Stimulated activated CD4-positive, alpha-beta T cell treated with anti-CD3 and anti-CD28 coated beads, Interleukin-12 subunit alpha, Interleukin-12 subunit beta, amount 100 ng/mL, for 48 hours (primary cell): ENCODE measurements around the gene PTPN14.
A peak's percentile ranks its signal among the peaks of the same experiment; 100 is the strongest.

Experiments
- DNase-seq, 3 donors: peaks; one replicate each; pipeline ENCODE4 v3.0.0-alpha.2; 2020; ENCODE audit warnings: low read depth in 2 of 3, low spot score in 1 of 3

Gene PTPN14

GRCh38 chr1:214435867-214436266 lies 115.5 kb downstream of the PTPN14 start:
- DNase-seq: no peak

GRCh38 chr1:214432245-214432644 lies 119.2 kb downstream of the PTPN14 start:
- no peak for DNase-seq

- DNase-seq: no peak
These were observed 121.2 kb downstream of the PTPN14 start for GRCh38 chr1:214429951-214430770.

DNA sequence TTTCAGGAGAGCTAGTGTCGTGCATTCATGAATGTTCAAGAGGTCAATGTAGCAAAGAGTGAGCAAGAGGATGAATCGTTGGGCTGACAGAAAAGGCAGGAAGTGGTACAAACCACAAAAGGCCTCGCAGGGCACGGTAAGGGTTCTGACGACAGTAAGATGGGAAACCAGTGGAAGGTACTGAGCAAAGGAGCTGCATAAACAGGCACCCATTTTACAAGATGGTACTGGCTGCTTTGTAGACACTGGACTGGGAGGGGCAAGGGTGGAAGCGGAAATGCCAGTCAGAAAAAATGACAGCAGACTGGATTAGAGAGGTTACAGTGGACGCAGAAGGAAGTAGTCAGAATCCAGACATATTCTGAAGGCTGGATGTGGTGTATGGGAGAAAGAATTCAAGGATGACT lies 123.5 kb downstream of the PTPN14 start:
- peak; percentile 41 to 69 (median 57) for DNase-seq

DNA sequence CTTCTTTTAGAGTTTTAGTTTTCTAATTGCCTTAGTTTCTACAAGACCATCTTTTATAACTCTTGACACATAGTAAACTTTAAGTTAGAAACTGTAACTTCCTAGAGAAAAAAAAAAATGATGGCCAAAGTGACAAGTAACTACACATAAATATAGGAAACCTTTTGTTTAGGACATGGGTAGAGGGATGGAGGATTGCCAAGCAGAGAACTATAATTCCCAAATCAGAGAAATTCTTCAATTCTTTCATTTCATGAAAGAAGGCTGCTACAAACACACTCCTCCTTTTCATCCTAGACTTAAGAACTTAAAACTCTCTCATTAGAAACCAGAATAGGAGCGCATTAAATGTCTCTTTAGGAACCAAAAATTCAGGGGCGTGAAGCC lies 125.0 kb downstream of the PTPN14 start:
- DNase-seq: no peak

- DNase-seq: no peak
These were observed 125.5 kb downstream of the PTPN14 start for GRCh38 chr1:214425716-214426425.

- no peak for DNase-seq
These were observed 126.3 kb downstream of the PTPN14 start for GRCh38 chr1:214425101-214425500.

GRCh38 chr1:214423045-214423444 lies 128.4 kb downstream of the PTPN14 start:
- DNase-seq: no peak

DNA sequence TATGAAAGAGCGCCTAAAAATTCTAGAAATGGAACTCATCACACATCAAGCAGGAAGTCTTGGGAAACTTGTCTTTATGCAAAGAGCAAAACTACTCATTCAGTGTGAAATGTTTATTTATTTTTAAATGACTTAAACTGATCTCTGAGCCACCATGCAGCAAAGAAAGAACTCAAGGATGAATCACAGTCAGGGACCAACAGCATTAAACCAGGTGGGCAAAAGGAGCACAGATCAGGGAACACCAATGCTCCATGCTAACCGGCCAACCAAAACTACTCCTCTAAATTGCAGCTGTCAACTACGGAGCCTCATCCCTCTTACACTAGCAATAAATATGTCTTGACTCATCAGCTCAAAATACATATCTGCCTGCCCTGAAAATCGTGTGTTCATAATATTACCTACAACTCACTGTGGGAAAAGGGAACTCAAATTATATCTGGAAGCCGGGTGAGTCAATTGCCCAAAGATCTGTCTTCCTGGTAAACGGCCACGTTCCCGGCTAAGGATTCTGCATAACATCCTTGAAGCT lies 129.2 kb downstream of the PTPN14 start:
- DNase-seq: no peak

DNA sequence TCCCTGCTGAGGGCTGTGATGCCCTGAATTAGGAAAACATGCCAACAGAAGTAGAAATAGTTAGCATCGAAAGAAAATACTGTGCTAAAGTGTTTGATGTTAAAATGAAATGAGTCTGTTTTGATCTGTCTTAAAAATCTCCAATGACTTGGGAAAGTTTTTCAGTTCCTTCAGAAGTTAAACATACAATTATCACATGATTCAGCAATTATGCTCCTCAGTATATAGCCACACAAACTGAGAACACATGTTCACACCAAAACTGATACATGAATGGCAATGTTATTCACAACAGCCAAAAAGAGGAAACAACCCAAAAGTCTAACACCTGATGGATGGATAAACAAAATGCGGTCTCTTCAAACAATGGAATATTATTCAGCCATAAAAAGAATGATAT lies 130.6 kb downstream of the PTPN14 start:
- DNase-seq: no peak

- no peak for DNase-seq
These were observed 131.1 kb downstream of the PTPN14 start for GRCh38 chr1:214420341-214420740.

DNA sequence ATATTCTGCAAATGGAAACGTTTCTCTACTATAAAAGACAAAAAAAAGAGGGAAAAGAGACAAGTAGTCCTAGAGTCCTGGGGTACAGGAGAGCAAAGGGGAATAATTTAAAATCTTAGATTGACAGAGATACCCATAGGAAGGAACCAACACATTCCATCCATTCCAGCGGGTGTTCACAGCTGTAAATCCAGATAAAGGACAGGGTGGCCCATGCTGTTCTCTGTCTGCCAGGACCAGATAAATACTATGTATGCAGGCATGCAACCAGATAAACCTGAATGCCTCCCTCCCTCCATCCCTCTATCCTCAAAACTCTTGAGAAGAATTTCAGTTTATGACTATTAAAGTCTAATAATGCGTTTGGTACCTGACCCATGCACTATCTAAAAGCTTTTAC lies 131.8 kb downstream of the PTPN14 start:
- no peak for DNase-seq

DNA sequence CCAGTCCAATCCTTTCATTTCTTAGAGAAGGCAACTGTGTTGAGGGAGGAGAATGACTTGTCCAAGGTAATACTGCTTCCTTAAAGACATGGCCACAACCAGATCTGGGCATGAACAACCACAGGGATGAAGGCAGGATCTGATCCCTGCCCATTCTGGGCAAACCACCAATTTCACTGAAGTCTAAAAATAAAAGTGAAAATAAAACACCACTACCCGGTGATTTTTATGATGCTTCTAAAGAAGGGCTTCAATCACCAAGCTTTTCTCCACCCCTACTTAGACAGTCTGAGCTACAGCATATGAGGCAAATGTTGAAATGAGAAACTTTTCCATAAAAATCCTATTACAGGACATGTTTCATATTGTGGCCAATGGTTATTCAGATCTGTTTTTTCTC lies 133.0 kb downstream of the PTPN14 start:
- DNase-seq: no peak

DNA sequence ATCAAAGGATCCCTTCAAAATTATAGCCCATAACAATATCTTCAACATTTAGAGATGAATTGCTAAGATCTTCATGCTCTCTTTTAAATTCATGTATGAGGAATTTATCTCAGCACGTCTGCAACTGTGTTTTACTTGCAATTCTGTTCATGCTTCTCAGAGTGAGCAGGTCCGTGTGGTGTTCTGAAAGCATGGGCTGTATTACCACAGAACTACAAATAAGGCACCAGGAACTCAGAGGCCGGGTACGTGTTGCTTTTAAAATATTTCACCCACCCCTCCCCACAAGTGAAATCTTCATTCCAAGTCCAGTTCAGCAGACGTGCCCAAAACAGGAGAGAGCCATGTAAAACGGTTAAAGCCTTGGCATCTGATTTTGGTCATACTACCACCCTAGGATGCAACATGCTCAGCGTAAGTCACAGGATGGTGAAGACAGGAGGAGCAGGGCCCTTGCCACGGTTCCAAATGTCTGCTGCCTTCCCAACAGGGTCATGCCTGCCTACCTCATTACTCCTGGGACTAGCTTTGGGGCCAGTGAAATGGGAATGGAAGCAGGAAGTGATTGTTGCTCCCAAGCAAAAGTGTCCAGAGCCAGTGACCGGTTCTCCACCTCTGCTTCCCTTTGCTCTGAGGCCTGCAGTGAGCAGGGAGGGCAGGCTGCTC lies 133.7 kb downstream of the PTPN14 start:
- no peak for DNase-seq

GRCh38 chr1:214416858-214417257 lies 134.5 kb downstream of the PTPN14 start:
- no peak for DNase-seq

- no peak for DNase-seq
These were observed 135.0 kb downstream of the PTPN14 start for GRCh38 chr1:214416417-214416816.

DNA sequence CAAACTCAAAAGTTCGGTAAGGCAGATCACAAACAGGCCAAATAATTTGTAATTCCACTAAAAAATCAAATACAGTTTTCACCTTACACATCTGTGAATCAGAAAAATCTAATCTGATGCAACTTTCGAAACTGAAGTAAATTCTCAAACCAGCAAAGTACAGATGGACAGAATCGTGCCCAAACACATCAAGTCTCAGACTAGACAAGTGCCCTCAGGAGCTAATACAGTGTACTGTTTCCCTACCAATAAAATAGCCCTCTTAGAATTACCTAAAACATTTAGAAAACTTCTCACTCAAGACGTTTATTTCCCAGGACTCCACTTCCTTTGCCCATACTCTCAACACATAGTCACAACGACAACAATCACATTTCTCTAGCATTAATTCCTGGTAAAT lies 136.3 kb downstream of the PTPN14 start:
- no peak for DNase-seq

- DNase-seq: no peak
These were observed 136.7 kb downstream of the PTPN14 start for GRCh38 chr1:214414691-214415090.

- no peak for DNase-seq
These were observed 138.1 kb downstream of the PTPN14 start for GRCh38 chr1:214413315-214413714.

DNA sequence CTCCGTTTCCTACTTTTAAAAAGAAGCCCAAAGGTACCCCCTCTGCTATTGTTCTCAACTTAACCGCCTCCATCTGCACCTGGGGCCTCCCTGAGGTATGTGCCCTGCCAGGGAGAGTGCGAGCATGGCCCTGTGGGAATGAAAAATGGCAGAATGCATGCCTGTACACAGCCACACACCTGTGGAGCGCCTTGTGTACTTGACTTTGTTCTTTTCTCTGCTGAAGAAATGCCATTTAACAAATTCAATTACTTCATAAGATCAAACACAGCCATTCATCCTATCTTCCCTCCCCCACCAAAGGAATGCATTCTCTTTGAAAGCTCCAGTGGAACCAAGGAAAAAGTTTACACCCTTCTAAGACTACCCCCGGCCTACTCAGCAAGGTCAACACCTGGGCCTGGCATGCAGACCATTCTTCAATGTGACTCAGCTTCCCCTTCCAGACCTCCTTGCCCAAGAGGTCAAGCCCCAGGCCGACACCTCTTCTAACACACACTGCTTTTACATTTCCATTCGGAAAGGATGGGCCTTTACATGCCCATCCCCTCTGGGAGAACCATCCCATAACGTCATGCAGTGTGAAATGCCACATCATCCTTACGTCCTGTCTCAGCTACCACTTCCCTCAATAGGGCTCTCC lies 146.7 kb downstream of the PTPN14 start:
- DNase-seq: no peak

GRCh38 chr1:214404154-214404553 lies 147.2 kb downstream of the PTPN14 start:
- DNase-seq: no peak
